ENCODE measurements around the gene GAST. TPM values are rescaled to one million over a fixed set of nuclear protein-coding genes. Genes with fewer than 3 reads are reported as not detected.

The GAST gene
- total and polyA plus RNA-seq, 9 of the 15 experiments (the other 6 are each of a cell fraction or from before 2014, with no cell fraction given): not detected

DNA sequence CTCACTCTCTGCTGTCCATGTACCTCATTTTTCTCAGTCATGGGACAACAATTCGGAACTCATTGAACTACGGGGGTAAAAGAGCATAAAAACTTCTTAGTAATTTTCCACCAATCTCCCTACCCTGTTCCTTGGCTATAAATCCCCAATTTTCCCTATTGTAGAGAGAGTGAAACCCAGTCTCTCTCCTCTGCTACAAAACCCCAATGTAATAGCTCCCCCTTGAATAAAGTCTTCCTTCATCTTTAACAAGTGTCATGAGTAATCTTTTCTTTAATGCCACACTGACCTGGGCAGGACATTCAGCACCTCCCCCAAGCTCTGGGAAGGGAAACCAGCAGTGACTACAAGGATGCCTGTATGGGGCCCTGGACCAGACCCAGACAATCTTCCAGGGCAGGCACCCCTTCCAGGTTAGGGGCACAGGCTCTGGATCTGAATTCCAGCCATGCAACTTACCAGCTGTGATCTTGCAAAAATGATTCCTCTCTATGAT is 33.7 kb upstream of the GAST start (continued):
- TF ChIP-seq, protein P1, sequence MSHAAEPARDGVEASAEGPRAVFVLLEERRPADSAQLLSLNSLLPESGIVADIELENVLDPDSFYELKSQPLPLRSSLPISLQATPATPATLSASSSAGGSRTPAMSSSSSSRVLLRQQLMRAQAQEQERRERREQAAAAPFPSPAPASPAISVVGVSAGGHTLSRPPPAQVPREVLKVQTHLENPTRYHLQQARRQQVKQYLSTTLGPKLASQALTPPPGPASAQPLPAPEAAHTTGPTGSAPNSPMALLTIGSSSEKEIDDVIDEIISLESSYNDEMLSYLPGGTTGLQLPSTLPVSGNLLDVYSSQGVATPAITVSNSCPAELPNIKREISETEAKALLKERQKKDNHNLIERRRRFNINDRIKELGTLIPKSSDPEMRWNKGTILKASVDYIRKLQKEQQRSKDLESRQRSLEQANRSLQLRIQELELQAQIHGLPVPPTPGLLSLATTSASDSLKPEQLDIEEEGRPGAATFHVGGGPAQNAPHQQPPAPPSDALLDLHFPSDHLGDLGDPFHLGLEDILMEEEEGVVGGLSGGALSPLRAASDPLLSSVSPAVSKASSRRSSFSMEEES (CRISPR knock-in tag; IDR thresholded peaks at IDR 0.05): peak; percentile 70
- TF ChIP-seq ZNF347 (CRISPR knock-in tag; IDR thresholded peaks at IDR 0.05; ENCODE audit: low read depth) (peak; percentile 96), SLC30A9 (CRISPR knock-in tag; IDR thresholded peaks at IDR 0.05) (no peak), ZC3H8 (IDR thresholded peaks at IDR 0.05) (peak; percentile 99), GTF2F1 (IDR thresholded peaks at IDR 0.05; ENCODE audit: low read depth, low read length) (peak; percentile 99), MCM7 (IDR thresholded peaks at IDR 0.05) (no peak), CBFA2T2 (conservative IDR thresholded peaks at IDR 0.05) (no peak), CCAR2 (IDR thresholded peaks at IDR 0.05; ENCODE audit: low read depth, low read length) (no peak), PHF21A (IDR thresholded peaks at IDR 0.05; ENCODE audit: borderline replicate concordance, low read depth) (0 out of 2 replicates have a peak, but pooled peaks have one; percentile 9), ZNF232 (CRISPR knock-in tag; IDR thresholded peaks at IDR 0.05) (no peak), DIDO1 (tag; IDR thresholded peaks at IDR 0.05; ENCODE audit: low read depth) (no peak), ZBTB7A (IDR thresholded peaks at IDR 0.05; ENCODE audit: borderline replicate concordance, control insufficient read depth, low read depth, low read length) (no peak), ARID1B (IDR thresholded peaks at IDR 0.05) (no peak), MYBL2 (IDR thresholded peaks at IDR 0.05; ENCODE audit: low read depth) (no peak), MYBL2 (CRISPR knock-in tag; IDR thresholded peaks at IDR 0.05; ENCODE audit: borderline replicate concordance) (no peak), ZNF79 (CRISPR knock-in tag; IDR thresholded peaks at IDR 0.05; ENCODE audit: low read depth) (no peak)
- TF ChIP-seq, protein P2, sequence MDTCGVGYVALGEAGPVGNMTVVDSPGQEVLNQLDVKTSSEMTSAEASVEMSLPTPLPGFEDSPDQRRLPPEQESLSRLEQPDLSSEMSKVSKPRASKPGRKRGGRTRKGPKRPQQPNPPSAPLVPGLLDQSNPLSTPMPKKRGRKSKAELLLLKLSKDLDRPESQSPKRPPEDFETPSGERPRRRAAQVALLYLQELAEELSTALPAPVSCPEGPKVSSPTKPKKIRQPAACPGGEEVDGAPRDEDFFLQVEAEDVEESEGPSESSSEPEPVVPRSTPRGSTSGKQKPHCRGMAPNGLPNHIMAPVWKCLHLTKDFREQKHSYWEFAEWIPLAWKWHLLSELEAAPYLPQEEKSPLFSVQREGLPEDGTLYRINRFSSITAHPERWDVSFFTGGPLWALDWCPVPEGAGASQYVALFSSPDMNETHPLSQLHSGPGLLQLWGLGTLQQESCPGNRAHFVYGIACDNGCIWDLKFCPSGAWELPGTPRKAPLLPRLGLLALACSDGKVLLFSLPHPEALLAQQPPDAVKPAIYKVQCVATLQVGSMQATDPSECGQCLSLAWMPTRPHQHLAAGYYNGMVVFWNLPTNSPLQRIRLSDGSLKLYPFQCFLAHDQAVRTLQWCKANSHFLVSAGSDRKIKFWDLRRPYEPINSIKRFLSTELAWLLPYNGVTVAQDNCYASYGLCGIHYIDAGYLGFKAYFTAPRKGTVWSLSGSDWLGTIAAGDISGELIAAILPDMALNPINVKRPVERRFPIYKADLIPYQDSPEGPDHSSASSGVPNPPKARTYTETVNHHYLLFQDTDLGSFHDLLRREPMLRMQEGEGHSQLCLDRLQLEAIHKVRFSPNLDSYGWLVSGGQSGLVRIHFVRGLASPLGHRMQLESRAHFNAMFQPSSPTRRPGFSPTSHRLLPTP (IDR thresholded peaks at IDR 0.05; ENCODE audit: borderline replicate concordance, extremely low read depth, insufficient read length): no peak
- TF ChIP-seq, protein P3, sequence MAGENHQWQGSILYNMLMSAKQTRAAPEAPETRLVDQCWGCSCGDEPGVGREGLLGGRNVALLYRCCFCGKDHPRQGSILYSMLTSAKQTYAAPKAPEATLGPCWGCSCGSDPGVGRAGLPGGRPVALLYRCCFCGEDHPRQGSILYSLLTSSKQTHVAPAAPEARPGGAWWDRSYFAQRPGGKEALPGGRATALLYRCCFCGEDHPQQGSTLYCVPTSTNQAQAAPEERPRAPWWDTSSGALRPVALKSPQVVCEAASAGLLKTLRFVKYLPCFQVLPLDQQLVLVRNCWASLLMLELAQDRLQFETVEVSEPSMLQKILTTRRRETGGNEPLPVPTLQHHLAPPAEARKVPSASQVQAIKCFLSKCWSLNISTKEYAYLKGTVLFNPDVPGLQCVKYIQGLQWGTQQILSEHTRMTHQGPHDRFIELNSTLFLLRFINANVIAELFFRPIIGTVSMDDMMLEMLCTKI (IDR thresholded peaks at IDR 0.05; ENCODE audit: partially characterized antibody): no peak
- TF ChIP-seq, protein P4, sequence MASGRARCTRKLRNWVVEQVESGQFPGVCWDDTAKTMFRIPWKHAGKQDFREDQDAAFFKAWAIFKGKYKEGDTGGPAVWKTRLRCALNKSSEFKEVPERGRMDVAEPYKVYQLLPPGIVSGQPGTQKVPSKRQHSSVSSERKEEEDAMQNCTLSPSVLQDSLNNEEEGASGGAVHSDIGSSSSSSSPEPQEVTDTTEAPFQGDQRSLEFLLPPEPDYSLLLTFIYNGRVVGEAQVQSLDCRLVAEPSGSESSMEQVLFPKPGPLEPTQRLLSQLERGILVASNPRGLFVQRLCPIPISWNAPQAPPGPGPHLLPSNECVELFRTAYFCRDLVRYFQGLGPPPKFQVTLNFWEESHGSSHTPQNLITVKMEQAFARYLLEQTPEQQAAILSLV (tag; IDR thresholded peaks at IDR 0.05): 0 out of 2 replicates have a peak, but pooled peaks have one; percentile 26
